ENCODE results near the gene KIAA1217. TPM values are rescaled to one million over a fixed set of nuclear protein-coding genes. Genes with fewer than 3 reads are reported as not detected.

Gene KIAA1217
- total and polyA plus RNA-seq, 2 of the 4 experiments (the other 2 are of a cell fraction), result 3.4 to 4.4 TPM

DNA sequence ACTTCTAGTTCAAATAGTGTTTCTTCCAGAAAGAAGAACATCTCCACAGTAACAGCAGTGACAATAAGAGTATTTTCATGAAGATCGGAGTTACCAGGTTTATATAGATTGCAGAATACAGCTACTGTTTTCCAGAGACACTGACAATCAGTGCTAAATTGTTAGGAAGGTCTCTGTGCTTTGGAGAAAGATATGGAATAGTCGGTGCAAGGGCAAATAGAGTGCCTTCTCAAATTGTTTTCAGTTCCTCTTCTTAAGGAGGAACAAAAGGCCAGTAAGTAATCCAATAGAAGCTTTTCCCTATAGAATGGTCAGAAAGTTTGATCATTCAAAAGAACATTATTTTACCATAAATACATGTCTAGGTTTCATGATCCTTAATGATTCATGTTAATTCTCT, 2.6 kb upstream of the KIAA1217 start:
- H4K8ac ChIP-seq (ENCODE audit: low read depth in 2 of 2, low read length in 2 of 2), result no peak overlapping the region
- no peaks in the 10 kb centered on the region for H4K20me1 ChIP-seq (ENCODE audit: insufficient read depth, low read length)
- no peak overlapping the region for H3K4ac ChIP-seq (ENCODE audit: low read depth, low read length)
- H3K79me1 ChIP-seq (ENCODE audit: low read depth in 1 of 2, low read length in 2 of 2), result no peaks in the 10 kb centered on the region
- no peaks in the 10 kb centered on the region for H3K36me3 ChIP-seq (ENCODE audit: control insufficient read depth, insufficient read depth, low read length)
- H4K91ac ChIP-seq (ENCODE audit: insufficient read depth, low read depth, low read length), result no peak overlapping the region
- H2AK5ac ChIP-seq (ENCODE audit: low read depth, low read length), result no peak overlapping the region
- H3K4me2 ChIP-seq (ENCODE audit: low read depth, low read length), result no peak overlapping the region
- H2BK15ac ChIP-seq (ENCODE audit: low read depth, low read length), result no peak overlapping the region
- H3K27ac ChIP-seq (ENCODE audit: insufficient read depth, low read length), result no peak overlapping the region
- no peak overlapping the region for H3K18ac ChIP-seq (ENCODE audit: low read depth, low read length)
- no peak overlapping the region for H2BK120ac ChIP-seq (ENCODE audit: low read depth, low read length)
- H3K9me3 ChIP-seq (ENCODE audit: control insufficient read depth, insufficient read depth, low read length), result no peaks in the 10 kb centered on the region
- intact Hi-C loops (cut with micrococcal nuclease), result loop anchor here (5.0 kb wide), 1 partner anchor 156 kb away; no protein-coding TSS in a partner anchor
- no peak overlapping the region for H3K56ac ChIP-seq (ENCODE audit: extremely low read depth, insufficient read depth, low read length)
- ChIA-PET POLR2A (ENCODE audit: unreplicated experiment) (no interaction called here), CTCF (interaction anchor here (1.0 kb wide), 1 partner anchor 10 kb away, joined by 5 read pairs; no protein-coding TSS in a partner anchor)
- TF ChIP-seq NFE2L2 (IDR thresholded peaks at IDR 0.05; ENCODE audit: low read depth, low read length) (no peak), RFX5 (IDR thresholded peaks at IDR 0.05; ENCODE audit: low read depth, low read length) (no peak)
- TF ChIP-seq, protein P1, sequence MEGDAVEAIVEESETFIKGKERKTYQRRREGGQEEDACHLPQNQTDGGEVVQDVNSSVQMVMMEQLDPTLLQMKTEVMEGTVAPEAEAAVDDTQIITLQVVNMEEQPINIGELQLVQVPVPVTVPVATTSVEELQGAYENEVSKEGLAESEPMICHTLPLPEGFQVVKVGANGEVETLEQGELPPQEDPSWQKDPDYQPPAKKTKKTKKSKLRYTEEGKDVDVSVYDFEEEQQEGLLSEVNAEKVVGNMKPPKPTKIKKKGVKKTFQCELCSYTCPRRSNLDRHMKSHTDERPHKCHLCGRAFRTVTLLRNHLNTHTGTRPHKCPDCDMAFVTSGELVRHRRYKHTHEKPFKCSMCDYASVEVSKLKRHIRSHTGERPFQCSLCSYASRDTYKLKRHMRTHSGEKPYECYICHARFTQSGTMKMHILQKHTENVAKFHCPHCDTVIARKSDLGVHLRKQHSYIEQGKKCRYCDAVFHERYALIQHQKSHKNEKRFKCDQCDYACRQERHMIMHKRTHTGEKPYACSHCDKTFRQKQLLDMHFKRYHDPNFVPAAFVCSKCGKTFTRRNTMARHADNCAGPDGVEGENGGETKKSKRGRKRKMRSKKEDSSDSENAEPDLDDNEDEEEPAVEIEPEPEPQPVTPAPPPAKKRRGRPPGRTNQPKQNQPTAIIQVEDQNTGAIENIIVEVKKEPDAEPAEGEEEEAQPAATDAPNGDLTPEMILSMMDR (conservative IDR thresholded peaks at IDR 0.05; ENCODE audit: low read depth, low read length), result no peak
- no peak overlapping the region for H2AFZ ChIP-seq (replicated peaks; ENCODE audit: low read length, poor library complexity)
- BruUV-seq (replicated peaks), result no TSS peak
- H3K14ac ChIP-seq (replicated peaks; ENCODE audit: low read depth, low read length), result no peak overlapping the region
- 0 out of 2 replicates have a peak, but pooled peaks cover 3% of the 10 kb centered on the region for H3K9me1 ChIP-seq (ENCODE audit: insufficient read depth, low read length)
- no peak overlapping the region for H2BK5ac ChIP-seq (ENCODE audit: low read depth, low read length, poor library complexity, severe bottlenecking)
- dilution Hi-C loops (cut with HindIII; ENCODE audit: low sequenced_read_pairs, unreplicated experiment), result no loop called here
- WGBS, 2 experiments (ENCODE audit: extremely low coverage in 2 of 2, insufficient read length in 1 of 2), result no CpG with 5 or more reads among the region's 2 CpGs
- no peak for ATAC-seq (ENCODE audit: low read depth)
- H3K23ac ChIP-seq (ENCODE audit: low read depth, low read length), result no peak overlapping the region
- peaks cover 4% of the 10 kb centered on the region; the same call in 1 of the 2 replicates for H3K4me1 ChIP-seq (ENCODE audit: control insufficient read depth, insufficient read depth, low read length)
- H3K4me3 ChIP-seq (ENCODE audit: insufficient read depth, low read depth, low read length), result no peak overlapping the region
- peaks cover 1% of the 10 kb centered on the region for H3K27me3 ChIP-seq (ENCODE audit: control insufficient read depth, insufficient read depth, low read length)
- H2BK20ac ChIP-seq (ENCODE audit: low read depth, low read length), result no peak overlapping the region
- in situ Hi-C loops (cut with MboI; ENCODE audit: low sequenced_read_pairs), result loop anchor here (25.0 kb wide), 1 partner anchor 1044 kb away; no protein-coding TSS in a partner anchor
- H2AK9ac ChIP-seq (replicated peaks; ENCODE audit: low read depth, low read length, poor library complexity), result no peak overlapping the region
- DNase-seq, result no peak
- no peak overlapping the region for H4K5ac ChIP-seq (ENCODE audit: low read depth, low read length)
- H3K9ac ChIP-seq (ENCODE audit: low read depth, low read length), result no peak overlapping the region
